ENCODE data around the gene SETBP1. TPM values are rescaled to one million over a fixed set of nuclear protein-coding genes. Genes with fewer than 3 reads are reported as not detected.

The SETBP1 gene
- polyA plus RNA-seq, 1 experiment, result 0.71 TPM

DNA sequence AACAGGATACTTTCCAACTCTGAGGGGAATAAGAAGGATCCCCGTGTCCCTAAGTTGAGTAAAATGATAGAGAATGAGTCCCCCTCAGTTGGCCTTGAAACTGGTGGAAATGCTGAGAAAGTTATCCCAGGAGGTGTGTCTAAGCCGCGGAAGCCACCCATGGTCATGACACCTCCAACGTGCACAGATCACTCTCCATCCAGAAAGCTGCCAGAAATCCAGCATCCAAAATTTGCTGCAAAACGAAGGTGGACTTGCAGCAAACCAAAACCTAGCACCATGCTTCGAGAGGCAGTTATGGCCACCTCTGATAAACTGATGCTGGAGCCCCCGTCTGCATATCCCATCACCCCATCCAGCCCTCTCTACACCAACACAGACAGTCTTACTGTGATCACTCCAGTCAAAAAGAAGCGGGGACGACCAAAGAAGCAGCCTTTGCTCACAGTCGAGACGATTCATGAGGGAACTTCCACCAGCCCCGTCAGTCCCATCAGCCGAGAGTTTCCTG is 270.1 kb downstream of the SETBP1 start:
- H3K9me3 ChIP-seq (ENCODE audit: control insufficient read depth, insufficient read depth, low read length), result no peaks in the 10 kb centered on the region; the same call in 1 of the 2 replicates
- TF ChIP-seq, protein P1, sequence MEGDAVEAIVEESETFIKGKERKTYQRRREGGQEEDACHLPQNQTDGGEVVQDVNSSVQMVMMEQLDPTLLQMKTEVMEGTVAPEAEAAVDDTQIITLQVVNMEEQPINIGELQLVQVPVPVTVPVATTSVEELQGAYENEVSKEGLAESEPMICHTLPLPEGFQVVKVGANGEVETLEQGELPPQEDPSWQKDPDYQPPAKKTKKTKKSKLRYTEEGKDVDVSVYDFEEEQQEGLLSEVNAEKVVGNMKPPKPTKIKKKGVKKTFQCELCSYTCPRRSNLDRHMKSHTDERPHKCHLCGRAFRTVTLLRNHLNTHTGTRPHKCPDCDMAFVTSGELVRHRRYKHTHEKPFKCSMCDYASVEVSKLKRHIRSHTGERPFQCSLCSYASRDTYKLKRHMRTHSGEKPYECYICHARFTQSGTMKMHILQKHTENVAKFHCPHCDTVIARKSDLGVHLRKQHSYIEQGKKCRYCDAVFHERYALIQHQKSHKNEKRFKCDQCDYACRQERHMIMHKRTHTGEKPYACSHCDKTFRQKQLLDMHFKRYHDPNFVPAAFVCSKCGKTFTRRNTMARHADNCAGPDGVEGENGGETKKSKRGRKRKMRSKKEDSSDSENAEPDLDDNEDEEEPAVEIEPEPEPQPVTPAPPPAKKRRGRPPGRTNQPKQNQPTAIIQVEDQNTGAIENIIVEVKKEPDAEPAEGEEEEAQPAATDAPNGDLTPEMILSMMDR (IDR thresholded peaks at IDR 0.05; ENCODE audit: low read depth, low read length), result no peak
- no peaks in the 10 kb centered on the region for H3K27me3 ChIP-seq (ENCODE audit: control insufficient read depth, insufficient read depth, low read length)
- no peak for DNase-seq (ENCODE audit: low read depth, low spot score)
- CTCF ChIA-PET, result no interaction called here
- POLR2A ChIA-PET, result no interaction called here
- no peak overlapping the region for H3K27ac ChIP-seq (ENCODE audit: low read depth, low read length)
- H3K4me3 ChIP-seq (ENCODE audit: low read depth, low read length), result no peak overlapping the region

DNA sequence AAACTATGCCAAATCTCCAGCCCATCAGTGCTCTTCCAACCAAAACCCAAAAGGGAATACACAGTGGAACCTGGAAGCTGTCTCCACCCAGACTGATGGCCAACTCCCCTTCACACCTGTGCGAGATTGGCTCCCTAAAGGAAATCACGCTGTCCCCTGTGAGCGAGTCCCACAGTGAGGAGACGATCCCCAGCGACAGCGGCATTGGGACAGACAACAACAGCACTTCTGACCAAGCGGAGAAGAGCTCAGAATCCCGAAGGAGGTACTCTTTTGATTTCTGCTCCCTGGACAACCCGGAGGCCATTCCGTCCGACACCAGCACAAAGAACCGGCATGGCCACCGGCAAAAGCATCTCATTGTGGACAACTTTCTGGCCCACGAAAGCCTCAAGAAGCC is 271.1 kb downstream of the SETBP1 start:
- TF ChIP-seq, protein P1 (IDR thresholded peaks at IDR 0.05; ENCODE audit: low read depth, low read length), result no peak
- no peak overlapping the region for H3K27ac ChIP-seq (ENCODE audit: low read depth, low read length)
- H3K4me3 ChIP-seq (ENCODE audit: low read depth, low read length), result no peak overlapping the region
- no peak for DNase-seq (ENCODE audit: low read depth, low spot score)
- H3K27me3 ChIP-seq (ENCODE audit: control insufficient read depth, insufficient read depth, low read length), result no peaks in the 10 kb centered on the region
- POLR2A ChIA-PET, result no interaction called here
- H3K9me3 ChIP-seq (ENCODE audit: control insufficient read depth, insufficient read depth, low read length), result no peaks in the 10 kb centered on the region; the same call in 1 of the 2 replicates
- CTCF ChIA-PET, result no interaction called here

DNA sequence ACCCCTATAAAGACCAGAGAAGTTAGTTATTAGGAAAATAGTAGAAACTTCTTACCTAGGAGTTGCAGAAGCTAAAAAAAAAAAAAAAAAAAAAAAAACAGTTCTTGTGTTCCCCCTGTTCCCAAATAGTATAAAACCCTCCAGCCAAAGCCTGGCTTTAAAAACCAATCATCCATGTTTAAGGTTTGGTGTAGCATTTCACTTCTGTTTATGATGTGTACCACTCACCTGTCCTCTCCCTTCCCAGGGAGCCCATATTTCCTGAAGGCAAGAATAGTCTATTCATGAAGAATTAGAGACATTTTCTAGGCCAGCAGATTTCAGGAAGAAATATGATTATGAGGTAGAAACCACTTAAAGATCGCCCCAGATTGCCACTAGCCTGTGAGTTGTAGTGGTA is 273.6 kb downstream of the SETBP1 start:
- H3K4me3 ChIP-seq (ENCODE audit: low read depth, low read length), result no peak overlapping the region
- H3K9me3 ChIP-seq (ENCODE audit: control insufficient read depth, insufficient read depth, low read length), result no peaks in the 10 kb centered on the region; the same call in 1 of the 2 replicates
- CTCF ChIA-PET, result interaction anchor here (0.6 kb wide), 1 partner anchor 1040 kb away, joined by 5 read pairs; no protein-coding TSS in a partner anchor
- DNase-seq (ENCODE audit: low read depth, low spot score), result no peak
- TF ChIP-seq, protein P1 (IDR thresholded peaks at IDR 0.05; ENCODE audit: low read depth, low read length), result no peak
- H3K27ac ChIP-seq (ENCODE audit: low read depth, low read length), result no peak overlapping the region
- H3K27me3 ChIP-seq (ENCODE audit: control insufficient read depth, insufficient read depth, low read length), result no peaks in the 10 kb centered on the region
- POLR2A ChIA-PET, result no interaction called here

DNA sequence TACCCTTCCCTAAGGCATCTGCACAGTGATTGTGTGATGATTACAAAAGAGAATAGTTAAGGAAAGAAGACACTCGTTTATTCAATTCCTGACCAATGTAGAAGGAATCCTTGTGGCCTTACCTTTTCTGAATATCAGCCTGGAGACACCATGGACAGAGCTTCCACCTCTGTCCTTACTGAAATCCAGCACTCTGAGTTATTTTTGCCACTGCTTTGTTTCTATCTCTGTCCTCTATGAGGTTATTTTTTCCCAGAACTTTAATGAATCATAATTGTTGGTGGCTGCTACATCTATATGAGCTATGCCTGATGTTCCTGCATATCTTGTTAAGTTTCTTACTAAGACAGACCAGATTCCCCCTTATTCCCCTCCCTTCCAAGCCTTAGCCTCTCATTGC is 275.1 kb downstream of the SETBP1 start:
- ChIA-PET POLR2A (no interaction called here), CTCF (no interaction called here)
- Histone ChIP-seq H3K27ac (ENCODE audit: low read depth, low read length) (no peak overlapping the region), H3K4me3 (ENCODE audit: low read depth, low read length) (no peak overlapping the region), H3K27me3 (ENCODE audit: control insufficient read depth, insufficient read depth, low read length) (no peaks in the 10 kb centered on the region), H3K9me3 (ENCODE audit: control insufficient read depth, insufficient read depth, low read length) (no peaks in the 10 kb centered on the region; the same call in 1 of the 2 replicates)
- DNase-seq (ENCODE audit: low read depth, low spot score), result no peak
- TF ChIP-seq, protein P1 (IDR thresholded peaks at IDR 0.05; ENCODE audit: low read depth, low read length), result no peak

DNA sequence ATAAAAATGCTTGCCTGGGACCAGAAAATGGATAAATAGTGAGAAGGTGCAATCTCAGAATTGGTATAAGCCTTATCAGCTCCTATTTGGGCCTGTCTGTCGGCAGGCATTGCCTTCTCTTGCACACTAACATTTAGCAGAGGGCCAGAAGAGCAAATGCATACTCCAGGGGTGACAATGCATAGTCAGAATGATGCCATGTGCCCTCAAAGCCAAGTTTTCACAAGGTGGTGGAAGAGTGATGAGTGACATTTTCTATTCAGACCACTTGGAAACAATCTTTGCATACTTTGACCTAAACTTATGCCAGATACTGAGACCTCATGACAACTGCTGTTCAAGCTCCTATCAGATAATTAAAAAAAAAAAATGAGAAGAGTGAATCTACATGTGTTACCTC is 276.3 kb downstream of the SETBP1 start:
- Histone ChIP-seq H3K27ac (ENCODE audit: low read depth, low read length) (no peak overlapping the region), H3K27me3 (ENCODE audit: control insufficient read depth, insufficient read depth, low read length) (no peaks in the 10 kb centered on the region), H3K4me3 (ENCODE audit: low read depth, low read length) (no peak overlapping the region), H3K9me3 (ENCODE audit: control insufficient read depth, insufficient read depth, low read length) (no peaks in the 10 kb centered on the region)
- TF ChIP-seq, protein P1 (IDR thresholded peaks at IDR 0.05; ENCODE audit: low read depth, low read length), result no peak
- no peak for DNase-seq (ENCODE audit: low read depth, low spot score)
- ChIA-PET POLR2A (no interaction called here), CTCF (no interaction called here)

Measured in AG04450 (cell line).